Neural progenitor cell (in vitro differentiated cells): ENCODE measurements around the gene DYSF. TPM values are rescaled to one million over a fixed set of nuclear protein-coding genes. Genes with fewer than 3 reads are reported as not detected.

Source experiments
- DNase-seq: peaks from one replicate; pipeline ENCODE4 v3.0.0-alpha.2; 2016; ENCODE audit warnings: low spot score
- H2AFZ ChIP-seq: fragments of 200-600 bp; sonication (generic); replicated peaks from 2 replicates; pipeline ENCODE4 v1.6.1; 2016; ENCODE audit warnings: antibody characterized with exemption
- H3F3A ChIP-seq: fragments of 200-600 bp; sonication (generic); 2 replicates; pipeline ENCODE4 v1.6.1; 2016; ENCODE audit warnings: antibody characterized with exemption, low read depth
- H3K27ac ChIP-seq: fragments of 200-600 bp; sonication (generic); 2 replicates; pipeline ENCODE4 v1.5.1; 2016; ENCODE audit warnings: mild to moderate bottlenecking
- H3K27me3 ChIP-seq: fragments of 200-600 bp; sonication (generic); 2 replicates; pipeline ENCODE4 v1.6.1; 2016; ENCODE audit warnings: mild to moderate bottlenecking, moderate library complexity
- H3K36me3 ChIP-seq: fragments of 200-600 bp; sonication (generic); 2 replicates; pipeline ENCODE4 v1.5.1; 2016
- H3K4me1 ChIP-seq: fragments of 200-600 bp; sonication (generic); 2 replicates; pipeline ENCODE4 v1.6.1; 2016; ENCODE audit warnings: mixed run types
- H3K4me2 ChIP-seq: fragments of 200-600 bp; sonication (generic); 2 replicates; pipeline ENCODE4 v1.6.1; 2016
- H3K4me3 ChIP-seq: fragments of 200-600 bp; sonication (generic); 2 replicates; pipeline ENCODE4 v1.5.1; 2016
- H3K79me2 ChIP-seq: fragments of 200-600 bp; sonication (generic); 2 replicates; pipeline ENCODE4 v1.6.1; 2016; ENCODE audit warnings: low read depth
- H3K9ac ChIP-seq: fragments of 200-600 bp; sonication (generic); 2 replicates; pipeline ENCODE4 v1.6.1; 2016
- H3K9me3 ChIP-seq: fragments of 200-600 bp; sonication (generic); 2 replicates; pipeline ENCODE4 v1.5.1; 2016; ENCODE audit warnings: low read depth
- H4K20me1 ChIP-seq: fragments of 200-600 bp; sonication (generic); 2 replicates; pipeline ENCODE4 v1.6.1; 2016; ENCODE audit warnings: low read depth
- H3K27ac Mint-ChIP-seq: 3 replicates; pipeline ENCODE4 v1.8.0; 2021; ENCODE audit warnings: mixed read lengths
- H3K27me3 Mint-ChIP-seq: 2 replicates; pipeline ENCODE4 v1.8.0; 2022; ENCODE audit warnings: low read depth, mild to moderate bottlenecking, inconsistent platforms, moderate library complexity, mixed read lengths; ENCODE audit not compliant: insufficient read depth
- H3K36me3 Mint-ChIP-seq: 3 replicates; pipeline ENCODE4 v1.8.0; 2021; ENCODE audit warnings: mixed read lengths
- H3K4me1 Mint-ChIP-seq: 3 replicates; pipeline ENCODE4 v1.8.0; 2021; ENCODE audit warnings: mixed read lengths
- H3K4me3 Mint-ChIP-seq: 3 replicates; pipeline ENCODE4 v1.8.0; 2021; ENCODE audit warnings: mild to moderate bottlenecking, moderate library complexity, mixed read lengths
- H3K9me3 Mint-ChIP-seq: 3 replicates; pipeline ENCODE4 v1.8.0; 2020; ENCODE audit warnings: mixed read lengths
- EZH2 ChIP-seq: fragments of 200-600 bp; sonication (generic); IDR thresholded peaks from 2 replicates; pipeline ENCODE4 v1.6.1; 2017; ENCODE audit warnings: antibody characterized with exemption, mild to moderate bottlenecking, moderate library complexity
- EZH2phosphoT487 ChIP-seq: fragments of 200-600 bp; sonication (generic); IDR thresholded peaks from 2 replicates; pipeline ENCODE4 v1.6.1; 2017; ENCODE audit warnings: antibody characterized with exemption
- total RNA-seq: library from RNA; depleted of rRNA; stranded (reverse); fragments of >200 nt; gene quantifications from 2 replicates; pipeline ENCODE4 v1.2.3, GENCODE V29; 2015; ENCODE audit warnings: low replicate concordance
- TF ChIP-seq, protein P1 (sequence below): fragments of 200-600 bp; sonication (generic); IDR thresholded peaks from 2 replicates; pipeline ENCODE4 v1.5.1; 2017; ENCODE audit warnings: antibody characterized with exemption, mild to moderate bottlenecking

Gene DYSF
- total RNA-seq, 1 donor from 2014 or later = 0.39 TPM

DNA sequence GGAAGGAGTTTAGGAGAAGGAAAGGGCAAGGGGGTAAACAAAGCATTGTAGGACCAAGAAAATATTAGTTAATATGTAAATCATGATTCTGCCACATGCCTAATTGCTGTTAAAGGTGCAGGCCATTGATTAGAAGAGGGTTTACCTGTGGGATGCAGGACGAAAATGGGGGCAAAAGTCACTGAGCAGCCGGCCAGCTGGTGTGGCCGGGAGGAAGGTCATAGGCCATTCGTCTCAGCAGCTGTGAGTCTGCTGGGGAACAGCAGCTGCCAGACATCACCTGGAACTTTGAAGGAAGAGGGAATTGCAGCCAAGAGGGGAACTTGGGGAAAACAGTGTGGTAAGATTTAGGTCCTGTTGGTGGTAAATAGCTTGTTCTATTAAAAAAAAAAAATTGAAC, 184.4 kb downstream of the DYSF start:
- H3K9me3 Mint-ChIP-seq = no peaks in the 10 kb centered on the region
- Histone ChIP-seq H4K20me1 (no peaks in the 10 kb centered on the region), H3K9me3 (no peaks in the 10 kb centered on the region), H3K4me1 (no peaks in the 10 kb centered on the region), H3K79me2 (no peaks in the 10 kb centered on the region), H3K4me2 (no peak overlapping the region), H3K36me3 (no peaks in the 10 kb centered on the region), H2AFZ (no peak overlapping the region), H3K27ac (no peak overlapping the region), H3F3A (no peaks in the 10 kb centered on the region), H3K4me3 (no peak overlapping the region), H3K27me3 (no peaks in the 10 kb centered on the region), H3K9ac (no peak overlapping the region)
- H3K27ac Mint-ChIP-seq = no peak overlapping the region
- no peak for DNase-seq
- no peak overlapping the region for H3K4me3 Mint-ChIP-seq
- TF ChIP-seq, protein P1, sequence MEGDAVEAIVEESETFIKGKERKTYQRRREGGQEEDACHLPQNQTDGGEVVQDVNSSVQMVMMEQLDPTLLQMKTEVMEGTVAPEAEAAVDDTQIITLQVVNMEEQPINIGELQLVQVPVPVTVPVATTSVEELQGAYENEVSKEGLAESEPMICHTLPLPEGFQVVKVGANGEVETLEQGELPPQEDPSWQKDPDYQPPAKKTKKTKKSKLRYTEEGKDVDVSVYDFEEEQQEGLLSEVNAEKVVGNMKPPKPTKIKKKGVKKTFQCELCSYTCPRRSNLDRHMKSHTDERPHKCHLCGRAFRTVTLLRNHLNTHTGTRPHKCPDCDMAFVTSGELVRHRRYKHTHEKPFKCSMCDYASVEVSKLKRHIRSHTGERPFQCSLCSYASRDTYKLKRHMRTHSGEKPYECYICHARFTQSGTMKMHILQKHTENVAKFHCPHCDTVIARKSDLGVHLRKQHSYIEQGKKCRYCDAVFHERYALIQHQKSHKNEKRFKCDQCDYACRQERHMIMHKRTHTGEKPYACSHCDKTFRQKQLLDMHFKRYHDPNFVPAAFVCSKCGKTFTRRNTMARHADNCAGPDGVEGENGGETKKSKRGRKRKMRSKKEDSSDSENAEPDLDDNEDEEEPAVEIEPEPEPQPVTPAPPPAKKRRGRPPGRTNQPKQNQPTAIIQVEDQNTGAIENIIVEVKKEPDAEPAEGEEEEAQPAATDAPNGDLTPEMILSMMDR = no peak
- TF ChIP-seq EZH2phosphoT487 = no peak
- no peak for TF ChIP-seq EZH2
- H3K4me1 Mint-ChIP-seq = peaks cover 7% of the 10 kb centered on the region
- H3K27me3 Mint-ChIP-seq = peaks cover 4% of the 10 kb centered on the region
- H3K36me3 Mint-ChIP-seq = no peaks in the 10 kb centered on the region

- Mint-ChIP-seq H3K4me1 (peaks cover 5% of the 10 kb centered on the region), H3K4me3 (no peak overlapping the region), H3K27me3 (no peaks in the 10 kb centered on the region), H3K9me3 (no peaks in the 10 kb centered on the region), H3K27ac (no peak overlapping the region), H3K36me3 (no peaks in the 10 kb centered on the region)
- H3K4me2 ChIP-seq = no peak overlapping the region
- no peaks in the 10 kb centered on the region for H3K9me3 ChIP-seq
- H3K79me2 ChIP-seq = no peaks in the 10 kb centered on the region
- H2AFZ ChIP-seq = no peak overlapping the region
- H3K27me3 ChIP-seq = no peaks in the 10 kb centered on the region
- no peak overlapping the region for H3K27ac ChIP-seq
- H3K4me3 ChIP-seq = no peak overlapping the region
- no peaks in the 10 kb centered on the region for H3K4me1 ChIP-seq
- DNase-seq = no peak
- TF ChIP-seq, protein P1 = no peak
- TF ChIP-seq EZH2phosphoT487 (no peak), EZH2 (no peak)
- H4K20me1 ChIP-seq = no peaks in the 10 kb centered on the region
- no peaks in the 10 kb centered on the region for H3F3A ChIP-seq
- no peak overlapping the region for H3K9ac ChIP-seq
- H3K36me3 ChIP-seq = no peaks in the 10 kb centered on the region
Measured at GRCh38 chr2:71639735-71640134, 186.4 kb downstream of the DYSF start.

DNA sequence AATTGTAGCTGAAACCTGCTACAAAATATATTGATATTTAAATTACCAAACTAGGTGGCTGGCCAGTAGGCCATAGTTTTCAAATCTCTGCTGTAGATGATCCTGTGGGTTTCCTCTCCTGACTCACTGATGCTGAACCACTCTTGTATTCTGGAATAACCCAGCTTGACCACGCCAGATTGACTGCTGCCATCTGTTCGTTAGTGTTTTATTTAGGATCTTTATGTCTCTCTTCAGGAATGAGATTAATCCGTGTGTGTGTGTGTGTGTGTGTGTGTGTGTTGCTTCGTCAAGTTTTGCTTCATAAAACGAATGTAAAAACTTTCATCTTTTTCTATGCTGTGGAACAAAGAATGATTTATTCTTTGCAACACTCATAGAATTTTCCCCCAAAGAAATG, 187.1 kb downstream of the DYSF start:
- Mint-ChIP-seq H3K4me1 (no peaks in the 10 kb centered on the region), H3K4me3 (no peak overlapping the region), H3K27ac (no peak overlapping the region), H3K27me3 (no peaks in the 10 kb centered on the region), H3K36me3 (no peaks in the 10 kb centered on the region), H3K9me3 (no peaks in the 10 kb centered on the region)
- Histone ChIP-seq H3K36me3 (no peaks in the 10 kb centered on the region), H3K9me3 (no peaks in the 10 kb centered on the region), H3F3A (no peaks in the 10 kb centered on the region), H3K79me2 (no peaks in the 10 kb centered on the region), H3K27me3 (no peaks in the 10 kb centered on the region), H2AFZ (no peak overlapping the region), H3K9ac (no peak overlapping the region), H3K4me2 (no peak overlapping the region), H3K4me3 (no peak overlapping the region), H3K4me1 (no peaks in the 10 kb centered on the region), H3K27ac (no peak overlapping the region), H4K20me1 (no peaks in the 10 kb centered on the region)
- no peak for DNase-seq
- no peak for TF ChIP-seq EZH2
- TF ChIP-seq, protein P1 = no peak
- no peak for TF ChIP-seq EZH2phosphoT487
